CD4-positive, alpha-beta T cell treated with Interferon alpha-2 for 1 hour (primary cell): Measurements from ENCODE around the gene LAMTOR3.
A peak's percentile ranks its signal among the peaks of the same experiment; 100 is the strongest.
"Not testable (repeated sequence)": the region's sequence is repeated elsewhere in the genome, so short reads cannot be mapped to it uniquely, and the experiment has no call there.

ENCODE experiments used
- DNase-seq, 2 donors: peaks; one replicate each; pipeline ENCODE4 v3.0.0-alpha.2; 2020 to 2022

Gene LAMTOR3

DNA sequence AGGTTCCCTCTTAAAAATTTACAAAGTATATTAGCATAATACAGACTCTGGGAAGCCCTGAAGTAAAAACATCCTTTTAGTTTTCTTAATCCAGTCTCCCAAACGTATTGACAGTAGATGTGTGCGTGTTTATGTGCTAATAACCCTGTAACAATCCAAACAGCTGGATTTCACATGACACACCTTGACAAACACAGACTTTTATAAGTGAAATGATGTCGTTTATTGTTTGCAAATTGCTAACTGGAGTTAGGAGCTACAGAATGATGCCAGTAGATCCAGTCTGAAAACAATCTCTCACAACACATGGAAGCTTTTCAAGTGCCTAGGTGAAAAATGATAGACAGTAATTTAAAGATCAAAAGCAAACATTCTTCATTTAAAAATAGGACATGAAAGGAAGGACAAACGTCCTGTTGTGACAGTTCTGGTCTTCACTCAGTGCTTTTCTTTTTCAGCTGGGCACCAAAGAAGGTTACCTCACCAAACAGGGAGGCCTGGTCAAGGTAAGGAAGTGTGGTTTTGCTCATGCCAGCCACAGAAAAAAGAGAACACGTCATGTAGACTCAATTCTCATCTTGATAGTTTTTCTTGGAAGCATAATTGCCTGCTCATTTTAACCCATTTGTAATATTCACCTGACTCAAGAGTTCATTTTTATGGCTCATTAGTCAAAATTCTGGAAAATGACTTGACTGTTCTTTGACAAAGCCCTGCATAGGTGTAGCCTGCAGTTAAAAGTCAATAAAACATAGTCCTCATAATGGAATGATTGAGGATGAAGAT is 32.9 kb downstream of the LAMTOR3 start:
- DNase-seq, result no peak

DNA sequence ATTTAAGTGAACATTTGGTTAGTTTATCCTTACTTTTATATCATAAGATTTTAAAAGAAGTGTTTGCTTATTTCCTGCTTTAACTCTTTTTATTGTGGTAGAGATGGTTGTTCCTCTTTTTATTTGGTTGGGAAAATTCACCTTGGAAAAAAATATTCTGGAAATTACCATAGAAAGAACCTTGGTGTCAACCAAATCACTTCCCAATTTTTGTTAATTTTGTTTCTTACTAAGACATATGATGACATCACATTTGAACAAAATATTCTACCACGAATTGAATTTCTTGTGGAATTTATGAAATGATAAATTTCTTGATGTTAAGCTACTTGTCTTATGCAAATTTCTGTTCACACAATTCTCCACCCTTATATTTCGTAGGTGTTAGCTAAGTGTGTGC is 33.7 kb downstream of the LAMTOR3 start:
- DNase-seq, result no peak

DNA sequence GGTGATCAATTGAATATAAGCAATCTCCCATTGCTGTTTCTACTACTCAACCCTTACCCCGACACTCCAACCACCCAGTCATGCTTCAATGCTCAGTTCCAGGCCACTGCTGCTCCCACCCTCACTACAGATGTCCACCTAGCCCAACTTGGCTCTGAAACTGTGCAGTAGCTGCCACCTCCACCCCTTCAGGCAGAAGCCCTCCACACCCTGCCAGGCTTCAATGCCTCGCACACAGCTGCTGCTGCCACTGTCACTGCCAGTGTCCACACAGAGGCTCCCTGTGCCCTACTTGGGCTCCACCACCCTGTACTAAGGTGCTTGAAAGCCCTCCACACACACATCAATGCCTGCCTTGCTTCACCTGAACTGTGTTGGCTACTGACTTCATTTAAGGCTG is 34.6 kb downstream of the LAMTOR3 start:
- no peak for DNase-seq

DNA sequence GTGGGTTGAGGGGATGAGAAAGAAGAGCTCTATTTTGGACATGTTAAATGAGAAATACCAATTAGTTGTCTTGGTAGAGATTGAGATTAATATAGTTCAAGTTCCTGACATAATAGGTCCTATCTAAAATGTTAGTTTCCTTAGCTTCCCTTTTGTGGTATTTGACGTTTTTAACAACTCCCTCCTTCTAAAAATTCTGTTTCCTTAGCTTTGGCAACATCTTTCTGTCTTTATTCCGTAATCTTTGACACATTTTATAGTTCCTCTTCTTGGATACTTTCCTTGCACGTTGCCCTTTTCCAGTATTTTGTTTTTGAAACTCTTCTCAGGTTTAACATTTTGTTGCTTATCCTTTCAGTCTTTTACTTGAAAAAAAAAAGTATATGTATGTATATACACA is 36.9 kb downstream of the LAMTOR3 start:
- no peak for DNase-seq

DNA sequence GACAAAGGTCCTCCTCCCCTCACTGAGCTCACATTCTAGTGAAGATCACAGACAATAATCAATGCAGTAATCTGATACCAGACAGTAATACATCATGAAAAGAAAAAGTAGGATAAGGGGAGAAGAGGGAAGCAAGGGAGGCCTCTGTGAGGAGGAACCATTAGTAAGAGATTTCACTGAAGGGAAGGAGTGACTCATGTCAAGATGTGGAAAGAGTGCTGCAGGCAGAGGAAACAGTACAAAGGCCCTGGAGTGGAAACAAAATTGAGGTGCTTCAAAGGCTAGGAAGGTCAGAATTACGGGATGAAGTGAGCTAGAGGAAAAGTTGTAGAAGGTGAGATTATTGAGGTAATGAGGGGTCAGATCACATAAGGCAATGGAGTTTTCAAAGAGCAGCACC is 38.1 kb downstream of the LAMTOR3 start:
- peak in 1 of 2 donors; percentile 28 for DNase-seq

DNA sequence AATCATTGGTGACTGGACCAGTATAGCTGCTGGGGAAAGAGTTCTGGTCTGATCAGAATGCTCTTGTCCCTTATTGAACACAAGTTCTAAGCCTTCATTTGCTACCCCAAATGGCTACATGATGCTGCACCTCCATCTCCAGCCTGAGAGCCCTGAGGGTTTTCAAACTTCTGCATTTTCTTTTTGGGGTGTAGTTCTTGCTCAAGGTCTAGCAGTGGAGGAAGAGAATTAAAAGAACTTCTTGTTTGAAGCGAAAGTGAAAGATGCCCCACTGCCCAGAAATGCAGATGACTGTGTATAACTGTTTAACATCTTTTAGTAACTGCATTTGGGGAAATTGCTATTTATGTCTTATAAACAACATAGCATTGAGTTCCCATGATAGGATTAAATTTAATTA is 38.5 kb downstream of the LAMTOR3 start:
- DNase-seq, result peak; percentile 53 to 55

DNA sequence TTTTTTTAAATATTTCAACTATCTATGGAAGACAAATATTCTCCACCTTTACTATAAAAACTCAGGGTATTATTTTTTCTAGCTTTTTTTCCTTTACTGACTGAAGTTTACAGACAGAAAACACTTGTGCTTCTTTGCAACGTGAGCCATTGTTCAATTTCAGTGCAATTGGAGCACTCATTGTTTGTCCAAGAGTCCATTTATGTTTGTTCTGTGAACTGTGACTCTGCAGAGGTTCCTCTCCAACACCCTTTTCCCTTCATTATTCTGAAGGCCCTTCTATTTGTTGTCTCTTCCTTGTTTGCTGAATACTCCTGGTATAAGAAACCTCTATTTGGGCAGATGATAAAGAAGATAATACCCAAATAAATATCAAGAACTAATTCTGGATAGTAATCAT is 40.2 kb downstream of the LAMTOR3 start:
- DNase-seq, result no peak

DNA sequence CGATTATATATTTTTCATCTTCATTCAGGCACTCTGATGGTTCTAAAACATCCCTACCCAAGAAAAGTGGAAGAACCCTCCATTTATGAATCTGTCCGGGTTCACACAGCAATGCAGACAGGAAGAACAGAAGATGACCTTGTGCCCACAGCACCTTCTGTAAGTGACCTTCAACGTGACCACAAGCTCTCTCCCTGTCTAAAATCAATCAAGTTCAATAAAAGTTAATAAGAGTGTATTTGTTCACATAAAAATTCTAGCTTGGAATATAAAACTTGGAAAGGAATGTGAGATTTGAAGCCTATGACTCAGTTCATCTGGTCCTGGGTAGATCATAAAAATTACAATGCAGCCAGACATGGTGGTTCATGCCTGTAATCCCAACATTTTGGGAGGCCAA is 41.0 kb downstream of the LAMTOR3 start:
- no peak for DNase-seq

DNA sequence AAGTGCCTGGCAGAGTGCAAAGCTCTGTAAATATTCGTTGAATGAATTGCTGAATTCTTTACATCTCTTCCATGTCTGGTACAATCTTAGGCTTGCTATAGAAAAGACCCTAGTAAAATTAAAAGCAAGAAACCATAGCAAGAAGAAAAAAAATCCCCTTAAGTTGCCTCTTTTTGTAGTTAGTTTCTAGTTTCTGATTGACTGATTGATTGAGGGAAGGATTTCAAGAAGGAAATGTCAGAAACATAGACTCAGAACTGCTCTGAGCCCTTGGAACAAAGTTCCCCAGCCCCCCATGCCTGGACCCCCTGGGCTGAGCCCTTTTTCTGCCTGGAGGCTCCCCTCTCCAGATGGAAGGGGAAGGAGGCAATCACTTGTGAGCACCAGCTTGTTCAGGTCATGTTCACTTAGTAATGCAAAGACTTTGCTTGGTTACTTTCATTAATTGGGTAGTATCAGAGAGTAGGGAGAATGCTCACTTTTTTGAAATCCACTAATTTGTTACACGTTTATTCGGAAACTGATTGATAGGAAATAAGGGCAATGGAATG is 42.0 kb downstream of the LAMTOR3 start:
- DNase-seq, result no peak

DNA sequence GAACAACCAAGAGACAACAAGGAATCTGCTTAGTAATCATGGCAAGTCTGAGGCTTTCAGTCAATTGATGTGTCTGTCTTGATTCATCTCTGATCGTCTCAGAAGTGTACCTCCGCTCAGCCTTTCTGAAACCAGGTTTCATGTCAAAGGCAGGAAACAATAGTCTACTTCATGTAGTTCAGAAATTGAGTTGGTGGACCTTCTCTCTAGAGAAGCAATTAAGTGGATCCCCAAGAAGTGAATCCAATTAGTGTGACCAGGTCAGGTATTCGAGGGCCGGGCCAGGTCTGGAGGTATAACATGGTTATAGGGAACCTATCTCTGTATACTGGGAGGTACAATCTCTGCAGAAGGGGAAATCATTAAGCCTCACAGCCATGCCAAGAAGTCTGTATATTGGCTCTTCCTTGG is 45.6 kb downstream of the LAMTOR3 start:
- DNase-seq, result peak in 1 of 2 donors; percentile 35

DNA sequence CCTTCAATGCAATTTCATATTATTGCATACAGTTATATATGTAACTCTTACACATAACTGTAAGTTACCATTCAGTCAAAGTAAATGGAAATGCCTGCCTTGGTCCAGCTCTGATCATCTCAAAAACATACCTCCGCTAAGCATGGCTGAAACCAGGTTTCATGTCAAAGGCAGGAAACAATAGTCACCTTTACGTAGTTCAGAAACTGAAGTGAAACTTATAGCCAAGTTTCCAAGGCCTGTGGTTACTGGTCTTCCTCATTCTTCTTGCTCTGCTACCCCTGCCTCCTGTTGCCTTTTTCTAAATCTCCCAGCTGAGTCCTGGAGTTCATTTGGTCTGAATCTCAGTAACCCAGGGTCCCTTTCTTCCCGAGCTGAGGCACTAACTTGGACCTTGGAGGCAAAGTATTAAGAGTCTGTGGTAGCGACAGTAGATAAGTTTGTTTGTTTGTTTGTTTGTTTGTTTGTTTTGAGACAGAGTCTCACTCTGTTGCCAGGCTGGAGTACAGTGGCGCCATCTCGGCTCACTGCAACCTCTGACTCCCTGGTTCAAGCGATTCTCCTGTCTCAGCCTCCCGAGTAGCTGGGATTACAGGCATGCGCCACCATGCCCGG is 46.8 kb downstream of the LAMTOR3 start:
- peak; percentile 35 to 66 for DNase-seq

DNA sequence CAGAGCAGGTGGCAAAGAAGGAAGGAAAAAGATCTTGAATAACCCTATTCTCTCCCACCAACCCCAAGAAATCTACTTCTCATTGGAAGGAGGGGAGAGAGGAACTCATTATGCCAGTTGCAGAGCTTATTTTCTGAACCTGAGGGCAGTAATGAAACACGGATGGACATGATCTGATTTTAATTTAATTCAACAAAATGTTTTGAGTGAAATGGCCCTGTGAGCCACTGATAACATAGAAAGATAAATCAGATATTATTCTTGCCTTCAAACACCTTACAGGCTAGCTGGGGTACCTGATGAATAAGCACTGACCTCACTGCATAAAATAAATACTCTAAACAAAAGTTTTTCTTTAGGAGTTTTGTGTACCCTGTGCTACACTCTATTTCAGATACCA is 47.3 kb downstream of the LAMTOR3 start:
- DNase-seq, result no peak

DNA sequence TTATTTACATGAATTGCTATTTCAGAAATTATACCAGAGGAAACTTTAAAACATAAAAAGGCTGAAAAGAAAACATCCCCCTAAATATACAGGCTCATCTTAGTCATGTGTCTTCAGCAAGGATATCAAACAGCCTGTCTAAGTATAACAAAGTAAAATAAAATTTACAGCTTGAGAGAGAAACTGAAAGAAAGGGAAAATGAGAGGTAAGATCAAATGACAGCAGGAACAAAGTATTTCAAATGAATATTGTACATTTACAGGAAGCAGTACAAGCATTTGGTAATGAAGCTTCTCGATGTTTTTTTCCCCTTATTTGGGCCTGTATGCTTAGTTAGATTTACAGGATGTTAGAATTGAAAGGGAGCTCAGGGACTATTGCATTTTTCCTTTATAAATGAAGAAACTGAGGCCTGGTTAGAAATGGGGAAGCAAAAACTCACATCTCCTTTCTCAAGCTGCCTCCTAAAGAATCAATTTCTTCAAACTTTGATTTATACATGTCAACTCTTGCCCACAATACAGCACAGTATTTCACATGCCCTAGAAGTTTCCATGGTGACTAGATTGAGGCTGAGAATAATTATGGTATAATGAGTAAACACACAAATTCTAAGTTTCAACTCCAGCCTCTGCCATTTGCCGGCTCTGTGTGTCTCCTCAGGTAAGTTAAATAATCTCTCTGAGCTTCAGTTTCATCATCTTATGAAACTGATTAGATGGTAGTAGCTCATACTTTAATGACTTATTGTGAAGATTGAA is 48.3 kb downstream of the LAMTOR3 start:
- peak in 1 of 2 donors; percentile 63 for DNase-seq

DNA sequence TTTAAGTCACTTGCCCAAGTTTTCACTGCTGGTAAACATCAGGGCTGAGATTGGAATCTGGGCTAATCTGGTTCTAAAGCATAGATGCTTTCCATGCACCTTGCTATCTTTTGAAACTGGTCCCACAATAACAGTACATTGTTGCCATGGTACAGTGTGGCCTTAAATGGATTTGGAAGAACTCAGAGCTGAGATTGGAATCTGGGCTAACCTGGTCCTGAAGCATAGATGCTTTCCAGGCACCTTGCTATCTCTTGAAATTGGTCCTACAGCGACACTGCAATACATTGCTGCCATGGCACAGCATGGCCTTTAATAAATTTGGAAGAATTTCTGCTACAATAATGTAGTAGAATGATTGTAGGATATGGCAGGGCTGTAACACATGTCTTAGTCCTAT is 49.0 kb downstream of the LAMTOR3 start:
- no peak for DNase-seq

DNA sequence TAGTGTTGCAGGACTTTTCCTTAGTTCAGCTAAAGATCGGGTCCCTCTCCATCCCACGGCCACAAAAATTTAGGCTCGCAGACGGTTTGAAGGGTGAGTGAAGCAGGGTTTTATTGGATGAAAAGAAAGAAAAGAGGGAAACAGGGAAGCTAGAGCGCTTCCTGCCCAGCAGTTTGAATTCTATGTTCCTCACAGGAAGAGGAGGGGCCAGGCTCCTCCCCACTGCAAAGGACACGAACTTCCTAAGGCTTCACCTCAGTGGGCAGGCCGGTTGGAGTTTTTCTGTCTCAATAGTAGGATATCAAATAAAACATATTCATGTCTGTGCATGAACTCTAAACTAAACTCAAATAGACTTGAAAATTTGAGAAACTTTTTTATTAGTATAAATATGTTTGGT is 50.2 kb downstream of the LAMTOR3 start:
- no peak for DNase-seq

DNA sequence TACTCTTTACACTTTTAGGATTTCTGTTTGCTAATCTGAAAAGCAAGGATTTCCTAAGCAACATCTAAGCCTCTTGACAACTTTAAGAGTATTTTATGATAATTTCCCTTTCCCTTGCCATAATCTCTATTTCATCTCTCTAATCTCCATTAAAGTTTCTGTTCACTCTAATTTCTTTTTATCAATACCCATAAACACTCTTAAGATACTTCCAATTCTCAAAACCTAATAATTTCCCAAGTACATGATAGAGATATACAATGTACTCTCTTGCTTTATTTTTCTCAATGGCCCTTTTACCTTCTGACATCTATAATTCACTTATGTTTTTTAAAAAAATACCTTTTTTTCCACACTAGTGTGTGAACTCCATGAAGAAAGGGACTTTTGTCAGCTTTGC is 50.8 kb downstream of the LAMTOR3 start:
- DNase-seq, result no peak

DNA sequence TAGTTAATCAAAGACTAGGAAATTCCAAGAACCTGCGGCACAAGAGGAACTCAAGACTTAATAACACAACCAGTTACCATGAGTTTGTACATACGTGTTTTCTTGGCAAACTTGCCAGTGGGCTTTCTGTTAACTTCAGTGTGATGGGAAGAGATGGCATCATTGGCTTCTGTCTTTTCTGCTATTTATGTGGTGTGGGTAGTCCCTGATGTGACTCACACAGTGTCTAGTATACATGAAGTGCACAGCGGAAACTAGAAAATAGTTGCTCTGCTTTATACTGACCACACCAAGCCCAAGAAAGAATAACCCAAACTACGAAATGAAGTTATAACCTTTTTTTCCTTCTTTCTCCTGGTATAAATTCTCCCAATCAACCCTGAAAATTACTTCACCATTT is 53.1 kb downstream of the LAMTOR3 start:
- no peak for DNase-seq

DNA sequence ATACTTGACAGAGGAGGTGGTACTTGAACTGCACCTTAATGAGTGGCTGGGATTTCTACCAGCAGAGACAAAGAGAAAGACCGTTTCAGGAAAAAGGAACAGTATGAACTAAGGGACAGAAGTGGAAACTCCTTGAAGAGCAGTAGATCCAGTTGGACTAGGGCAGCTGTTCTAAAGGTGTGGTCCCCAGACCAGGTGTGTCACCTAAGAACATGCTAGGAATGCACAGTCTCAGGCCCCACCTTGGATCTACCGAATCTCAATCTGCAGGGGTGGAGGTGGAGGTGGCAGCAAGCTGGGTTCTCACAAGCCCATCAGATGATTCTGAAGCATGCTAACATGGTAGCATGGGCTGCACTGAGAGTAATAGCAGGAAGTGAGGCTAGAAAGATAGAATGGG is 55.3 kb downstream of the LAMTOR3 start:
- no peak for DNase-seq

DNA sequence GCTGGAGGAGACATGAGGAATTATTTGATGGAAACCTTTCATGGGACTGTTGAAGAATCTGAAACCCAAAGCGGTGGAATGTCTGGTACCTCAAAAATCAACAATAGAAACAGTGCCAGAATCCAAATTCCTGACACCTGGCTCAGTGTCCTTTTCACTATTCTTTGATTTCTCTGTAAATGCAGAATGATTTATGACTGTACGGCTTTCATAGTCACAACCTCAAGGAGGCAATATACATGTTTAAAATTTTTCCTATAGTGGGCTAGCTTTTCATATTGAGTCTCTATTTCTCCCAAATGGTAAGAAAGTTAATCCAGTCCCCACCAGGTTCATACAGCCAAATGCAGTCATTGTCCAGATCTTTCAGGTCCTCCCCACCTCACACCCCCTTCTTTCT is 58.3 kb downstream of the LAMTOR3 start:
- no peak for DNase-seq

DNA sequence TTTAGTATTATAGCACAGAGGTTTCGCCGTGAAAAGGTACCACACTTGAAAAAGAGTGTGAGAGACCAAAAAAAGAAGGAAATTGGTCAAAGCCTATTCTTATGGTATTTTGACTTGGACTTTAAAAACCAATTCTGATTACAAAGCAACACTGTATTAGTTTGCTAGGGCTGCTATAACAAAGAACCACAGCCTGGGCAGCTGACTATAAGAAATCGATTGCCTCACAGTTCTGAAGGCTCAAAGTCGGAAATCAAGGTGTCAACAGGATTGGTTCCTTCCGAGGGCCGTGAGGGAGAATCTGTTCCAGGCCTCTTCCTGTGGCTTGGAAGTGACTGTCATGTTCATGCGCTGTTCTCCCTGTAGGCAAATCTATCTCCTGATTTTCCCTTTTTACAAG is 59.7 kb downstream of the LAMTOR3 start:
- DNase-seq, result no peak

DNA sequence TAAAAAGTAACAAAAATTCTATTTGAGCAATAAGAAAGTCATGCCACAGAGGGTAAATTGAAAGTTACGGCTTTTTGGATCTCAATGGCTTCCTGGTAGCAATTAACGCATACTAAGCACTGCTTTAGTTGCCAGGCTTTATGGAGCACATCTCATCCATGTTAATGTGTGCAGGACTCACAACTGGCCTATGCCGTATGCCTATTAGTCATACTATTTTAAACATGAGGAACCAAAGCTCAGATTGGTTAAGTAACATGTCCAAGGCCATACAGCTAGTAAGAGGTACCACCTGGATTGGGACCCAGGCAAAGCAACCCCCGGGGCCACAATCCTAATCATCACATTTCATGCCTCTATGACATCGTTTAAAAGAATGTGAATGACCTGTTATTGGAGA is 60.5 kb downstream of the LAMTOR3 start:
- DNase-seq, result no peak

DNA sequence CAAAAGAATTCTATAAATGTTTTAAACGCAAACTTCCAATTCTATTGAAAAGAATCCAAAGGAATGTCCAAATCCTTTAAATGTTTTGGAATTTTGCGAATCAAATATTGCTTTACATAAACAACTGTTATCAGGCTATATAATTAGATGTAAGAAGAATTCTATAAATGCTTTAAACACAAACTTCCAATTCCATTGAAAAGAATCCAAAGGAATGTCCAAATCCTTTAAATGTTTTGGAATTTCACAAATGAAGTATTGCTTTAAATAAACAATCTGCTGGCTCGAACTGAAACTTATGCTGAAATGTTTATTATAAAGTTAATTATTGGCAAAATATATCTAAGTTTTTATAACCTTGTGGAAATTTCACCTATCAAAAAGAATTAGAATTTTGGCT is 61.5 kb downstream of the LAMTOR3 start:
- DNase-seq, result no peak

DNA sequence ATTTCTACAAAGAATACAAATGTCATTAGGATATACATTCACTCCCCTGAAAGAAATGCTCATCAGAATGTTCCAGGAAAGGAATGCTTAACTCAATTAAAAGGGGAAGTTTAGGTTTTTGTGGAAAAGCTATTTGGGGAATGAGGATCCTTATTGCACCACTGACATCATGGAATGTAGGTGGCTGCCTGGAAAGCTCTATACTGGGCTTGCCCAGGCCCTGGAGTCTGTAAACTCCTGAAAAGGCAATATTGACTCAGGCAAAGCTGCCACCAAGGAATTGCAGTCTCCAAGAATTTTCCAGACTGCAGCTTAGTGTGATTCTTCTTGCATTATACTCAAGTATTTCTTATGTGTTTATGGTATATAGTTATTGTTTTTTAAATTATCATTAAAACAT is 61.9 kb downstream of the LAMTOR3 start:
- no peak for DNase-seq

DNA sequence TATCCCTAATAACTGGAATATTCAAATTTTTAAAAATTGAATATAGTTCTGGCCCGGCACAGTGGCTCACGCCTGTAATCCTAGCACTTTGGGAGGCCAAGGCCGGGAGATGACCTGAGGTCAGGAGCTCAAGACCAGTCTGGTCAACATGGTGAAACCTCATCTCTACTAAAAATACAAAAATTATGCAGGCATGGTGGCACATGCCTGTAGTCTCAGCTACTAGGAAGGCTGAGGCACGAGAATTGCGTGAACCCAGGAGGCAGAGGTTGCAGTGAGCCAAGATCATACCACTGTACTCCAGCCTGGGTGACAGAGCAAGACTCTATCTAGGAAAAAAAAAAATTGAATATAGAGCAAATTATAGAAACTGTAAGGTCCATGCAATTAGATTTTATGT is 64.2 kb downstream of the LAMTOR3 start:
- not testable (repeated sequence) for DNase-seq
